Adrenal gland (tissue), 5 donors: Measurements from ENCODE around the gene CTDSPL.

Experiments used
- CTCF ChIP-seq, 6 experiments: fragments of 450-650 bp in 4 of 6; fragments of 200-600 bp in 2 of 6; sonication (generic) in 1 of 6; IDR thresholded peaks; 1 replicate in 5 of 6; 2 replicates in 1 of 6; pipeline versions ENCODE4 v1.5.1 to v1.8.0; 2016 to 2021; ENCODE audit warnings: antibody characterized with exemption in 6 of 6, mild to moderate bottlenecking in 2 of 6, moderate library complexity in 1 of 6
- POLR2A ChIP-seq, 2 donors: fragments of 450-650 bp; IDR thresholded peaks; one replicate each; pipeline ENCODE4 v1.6.1; 2017; ENCODE audit warnings: antibody characterized with exemption in 2 of 2, mild to moderate bottlenecking in 2 of 2, moderate library complexity in 1 of 2
- donor health status: DM: no; HTN: no; CAD: no.

GRCh38 chr3:37934631-37935289 lies 73.1 kb downstream of the CTDSPL start:
- TF ChIP-seq CTCF (IDR thresholded peaks at IDR 0.05) (no peak), POLR2A (IDR thresholded peaks at IDR 0.05) (no peak)
